ENCODE measurements around the gene LIMCH1.

- no peak for TF ChIP-seq CTCF (IDR thresholded peaks at IDR 0.05)
- no peak for TF ChIP-seq POLR2A (IDR thresholded peaks at IDR 0.05)
Measured at GRCh38 chr4:41709844-41710481, 172.0 kb downstream of the LIMCH1 start.

Data from suprapubic skin (tissue), 3 donors.